HL-60/S4 treated with retinoic acid at 250 ng/mL for 4 days and 3 days (cell line): ENCODE measurements around the gene MGAT5B.

ENCODE experiments used
- in situ Hi-C: fragments of 300-500 bp; cut with MboI; formaldehyde crosslinking; loops from 2 replicates; pipeline ENCODE4 v1.7.0; 2022; ENCODE audit warnings: low sequenced_read_pairs

Gene MGAT5B

GRCh38 chr17:76878568-76878967, 10.4 kb downstream of the MGAT5B start:
- in situ Hi-C loops = no loop called here

DNA sequence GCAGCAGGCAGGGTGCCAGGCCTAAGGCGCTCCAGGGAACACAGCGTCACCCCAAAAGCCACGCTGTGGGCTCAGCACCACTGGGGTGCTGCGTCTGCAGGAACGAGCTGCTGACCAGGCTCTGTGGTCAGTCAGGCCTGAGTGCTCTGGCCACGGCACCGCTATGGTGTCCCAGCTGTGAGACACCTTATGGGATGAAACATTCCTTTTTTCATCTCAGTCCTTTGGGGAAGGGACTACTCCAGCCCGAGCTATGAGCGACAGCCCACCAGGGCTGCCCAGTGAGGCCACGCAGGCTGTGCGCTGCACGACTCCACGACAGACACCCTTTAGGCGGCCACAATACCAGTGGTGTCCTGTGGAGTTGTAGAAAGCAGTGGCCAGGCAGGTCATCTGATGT, 11.1 kb downstream of the MGAT5B start:
- in situ Hi-C loops = no loop called here

DNA sequence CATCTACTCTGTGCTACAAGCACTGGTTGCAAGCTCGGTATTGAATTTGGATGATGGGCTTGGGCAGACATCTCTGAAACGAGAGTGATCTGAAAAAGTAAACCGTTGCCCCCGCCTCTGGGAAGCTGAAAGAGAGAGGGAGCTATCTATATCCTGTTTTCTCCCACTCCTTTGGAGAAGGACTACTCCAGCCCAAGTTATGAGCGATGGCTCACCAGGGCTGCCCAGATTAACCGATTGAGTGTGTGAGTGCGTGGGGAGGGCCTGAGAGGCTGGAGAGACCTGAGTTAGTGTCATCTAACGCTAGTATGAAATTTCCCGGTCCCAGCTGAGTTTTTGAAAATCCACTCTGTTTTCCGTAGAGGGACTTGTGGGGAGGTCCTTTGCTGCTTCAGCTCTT, 11.5 kb downstream of the MGAT5B start:
- in situ Hi-C loops = no loop called here

DNA sequence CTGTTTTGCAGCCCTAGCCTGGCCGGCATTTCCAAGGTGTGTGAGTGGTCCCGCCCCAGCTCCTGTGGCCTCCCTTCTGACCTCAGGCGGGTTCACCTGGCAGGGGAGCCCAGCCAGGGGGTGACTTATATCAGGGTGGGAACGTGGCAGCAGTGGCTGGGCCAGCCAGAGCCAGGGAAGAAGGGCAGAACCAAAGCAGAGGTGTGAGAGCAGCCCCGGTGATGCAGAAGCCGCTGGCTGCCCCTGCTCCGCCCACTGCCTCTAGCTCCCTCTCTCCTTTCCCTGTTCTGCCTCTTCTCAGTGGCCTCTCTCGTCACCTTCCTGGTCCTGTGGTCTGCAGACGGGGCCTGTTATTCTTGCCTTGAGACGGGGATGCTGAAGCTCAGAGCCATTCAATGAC, 12.1 kb downstream of the MGAT5B start:
- in situ Hi-C loops = no loop called here

DNA sequence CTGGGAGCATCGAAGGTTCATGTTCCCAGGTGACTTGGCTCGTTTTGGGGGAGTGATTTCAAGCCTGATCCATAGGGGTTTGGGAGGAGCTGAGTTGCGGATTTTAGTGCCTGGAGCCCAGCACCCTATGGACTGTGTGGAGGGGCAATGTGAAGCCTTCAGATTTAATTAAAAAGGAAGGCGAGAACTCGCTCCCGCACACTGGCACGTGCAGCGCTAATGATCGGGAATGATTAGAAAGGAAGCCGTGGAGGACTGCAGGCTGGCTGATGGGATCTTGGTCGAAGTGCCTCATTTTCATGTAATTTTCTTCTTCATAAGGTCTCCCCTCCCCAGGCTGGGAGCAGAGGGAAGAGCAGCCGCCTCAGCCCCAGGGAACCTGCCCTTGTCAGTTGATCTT, 12.8 kb downstream of the MGAT5B start:
- in situ Hi-C loops = no loop called here

- in situ Hi-C loops = no loop called here
Measured at GRCh38 chr17:76881408-76881807, 13.2 kb downstream of the MGAT5B start.

DNA sequence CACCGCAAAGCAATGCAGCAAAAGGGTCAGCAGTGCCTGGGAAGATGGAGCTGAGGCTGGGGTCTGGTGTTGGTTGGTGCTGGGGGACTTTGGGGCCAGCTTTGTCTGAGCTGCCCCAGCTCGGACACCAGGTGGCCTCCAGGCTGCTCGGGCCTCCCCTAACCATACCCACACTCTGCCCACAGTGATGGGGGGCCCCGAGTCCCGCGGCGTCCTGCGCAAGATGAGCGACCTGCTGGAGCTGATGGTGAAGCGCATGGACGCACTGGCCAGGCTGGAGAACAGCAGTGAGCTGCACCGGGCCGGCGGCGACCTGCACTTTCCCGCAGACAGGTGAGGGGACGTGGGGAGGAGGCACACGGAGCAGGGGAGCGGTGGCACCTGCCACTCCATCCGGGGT, 13.8 kb downstream of the MGAT5B start:
- in situ Hi-C loops = no loop called here

DNA sequence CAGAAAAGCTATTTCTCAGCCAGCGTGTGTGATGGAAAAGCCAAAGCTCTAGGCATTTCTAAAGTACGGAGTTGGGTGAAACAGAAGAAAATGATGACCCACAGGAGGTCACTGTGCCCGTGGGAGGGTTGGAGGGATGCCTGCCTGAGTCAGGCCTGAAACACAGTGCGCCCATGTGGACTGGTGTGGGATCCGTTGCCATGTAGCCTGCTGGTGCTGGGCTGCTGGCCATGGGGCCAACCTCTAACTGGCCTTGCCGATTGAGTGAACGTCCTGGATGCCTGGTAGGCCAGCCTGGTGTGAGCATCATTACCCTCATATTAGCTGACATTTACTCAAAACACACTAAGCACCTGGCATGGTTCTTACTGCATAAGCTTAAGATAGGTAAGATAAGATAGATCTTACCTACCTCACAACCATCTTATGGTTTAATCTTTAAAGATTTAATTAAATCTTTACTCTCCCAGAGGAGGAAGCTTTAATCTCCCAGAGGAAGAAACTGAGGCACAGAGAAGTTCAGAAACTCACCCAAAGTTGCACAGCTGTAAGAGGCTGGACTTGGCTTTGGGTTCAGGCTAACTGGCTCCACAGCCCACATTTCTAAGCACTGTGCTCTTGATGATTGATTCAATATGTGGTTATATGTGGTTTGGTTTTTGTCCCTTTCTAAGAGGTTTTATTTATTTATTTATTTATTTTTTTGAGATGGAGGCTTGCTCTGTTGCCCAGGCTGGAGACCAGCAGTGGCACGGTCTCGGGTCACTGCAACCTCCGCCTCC, 15.7 kb downstream of the MGAT5B start:
- in situ Hi-C loops = no loop called here

DNA sequence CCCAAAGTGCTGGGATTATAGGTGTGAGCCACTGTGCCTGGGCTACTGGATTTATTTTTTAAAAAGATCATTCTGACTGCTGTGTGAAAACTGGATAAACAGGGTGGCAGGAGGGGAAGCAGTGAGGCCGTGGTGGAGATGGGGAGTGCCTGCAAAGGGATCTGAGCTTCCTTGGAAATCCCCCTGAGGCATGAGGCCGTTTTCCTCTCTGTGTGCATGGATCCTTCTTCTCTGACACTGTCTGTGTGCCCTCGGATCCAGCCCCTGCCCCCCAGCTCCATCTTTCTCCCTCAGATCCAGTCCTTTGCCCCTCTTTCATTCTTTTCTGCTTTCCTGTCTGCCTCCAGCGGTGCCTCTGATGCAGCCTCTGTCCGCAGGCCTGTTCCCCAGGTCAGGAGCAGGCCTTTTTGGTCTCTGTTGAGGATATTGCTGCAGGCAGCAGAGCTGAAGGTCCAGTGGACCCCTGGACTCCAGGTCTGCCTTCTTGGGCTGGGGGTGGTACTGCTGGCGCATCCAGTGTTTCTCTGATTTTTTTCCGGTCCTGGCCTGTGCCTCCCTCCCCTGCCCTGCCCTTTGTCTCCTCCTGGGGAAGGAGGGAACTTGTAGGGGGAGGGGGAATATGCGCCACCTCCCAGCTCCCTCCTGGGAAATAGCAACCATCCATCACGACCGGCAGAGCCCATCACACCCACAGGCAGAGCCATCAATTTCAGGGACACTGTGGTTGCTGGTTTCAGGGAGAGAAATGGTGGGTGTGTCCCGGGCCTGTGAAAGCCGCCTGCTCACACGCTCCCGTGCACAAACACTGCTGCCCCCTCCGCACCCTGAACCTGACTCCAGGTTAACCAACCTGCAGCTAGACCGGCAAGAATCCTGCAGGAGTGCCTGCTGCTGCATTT, 17.0 kb downstream of the MGAT5B start:
- in situ Hi-C loops = no loop called here

DNA sequence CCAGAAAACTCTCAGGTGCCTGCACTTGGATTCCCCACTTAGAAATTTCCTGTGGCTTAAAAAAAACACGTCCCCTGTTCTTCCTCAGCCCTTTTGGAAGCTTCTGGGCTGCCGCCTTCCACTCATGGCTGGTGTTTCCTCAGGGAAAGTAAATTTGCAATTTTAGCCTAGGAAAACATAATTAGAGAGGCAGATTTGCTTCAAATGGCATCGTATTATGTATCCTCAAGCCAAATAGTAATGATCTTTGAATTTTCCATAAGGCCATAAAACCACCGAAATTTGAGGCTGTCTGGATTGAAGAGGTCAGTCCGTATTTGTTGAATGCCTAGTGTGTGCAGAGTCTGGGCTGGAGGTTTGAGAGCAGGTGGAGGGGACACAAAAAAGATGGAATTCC, 17.7 kb downstream of the MGAT5B start:
- in situ Hi-C loops = no loop called here

DNA sequence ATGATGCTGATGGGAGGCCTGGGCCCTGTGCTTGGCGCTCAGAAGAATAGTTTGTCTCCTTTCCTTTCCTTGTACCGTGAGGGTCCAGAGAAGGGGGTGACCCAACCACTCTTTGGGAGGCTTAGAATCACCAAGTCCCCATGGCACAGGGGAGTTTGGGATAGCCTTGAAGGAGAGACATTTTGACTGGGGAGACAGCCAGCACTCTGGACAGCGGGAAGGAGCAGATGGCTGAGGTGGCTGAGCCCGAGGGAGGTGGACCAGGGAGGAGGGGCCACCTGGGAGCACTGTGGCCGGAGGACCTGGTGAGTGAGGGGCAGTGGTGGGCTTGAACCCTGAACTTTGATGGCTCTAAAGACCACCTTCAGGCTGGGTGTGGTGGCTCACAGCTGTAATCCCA, 18.2 kb downstream of the MGAT5B start:
- in situ Hi-C loops = no loop called here

- in situ Hi-C loops = no loop called here
Measured at GRCh38 chr17:76887802-76888201, 19.6 kb downstream of the MGAT5B start.

DNA sequence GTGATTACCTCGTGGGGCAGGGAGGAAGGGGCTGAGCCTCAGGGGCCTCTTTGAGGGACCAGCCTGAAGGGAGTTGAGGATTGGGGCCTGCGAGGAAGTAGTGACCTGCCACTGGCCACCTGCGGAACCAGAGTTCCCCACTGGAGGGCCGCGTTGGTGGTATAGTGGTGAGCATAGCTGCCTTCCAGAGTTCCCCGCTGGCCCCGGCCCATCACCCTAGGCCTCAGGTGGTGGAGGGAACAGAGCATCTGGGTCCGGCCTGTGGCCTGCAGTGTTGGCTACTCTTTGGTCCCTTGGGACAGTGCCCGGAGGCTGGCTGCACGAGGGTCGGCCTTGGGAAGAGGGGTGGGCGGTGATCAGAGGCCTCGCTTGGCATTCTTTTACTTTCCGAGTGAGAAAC, 20.5 kb downstream of the MGAT5B start:
- in situ Hi-C loops = no loop called here

DNA sequence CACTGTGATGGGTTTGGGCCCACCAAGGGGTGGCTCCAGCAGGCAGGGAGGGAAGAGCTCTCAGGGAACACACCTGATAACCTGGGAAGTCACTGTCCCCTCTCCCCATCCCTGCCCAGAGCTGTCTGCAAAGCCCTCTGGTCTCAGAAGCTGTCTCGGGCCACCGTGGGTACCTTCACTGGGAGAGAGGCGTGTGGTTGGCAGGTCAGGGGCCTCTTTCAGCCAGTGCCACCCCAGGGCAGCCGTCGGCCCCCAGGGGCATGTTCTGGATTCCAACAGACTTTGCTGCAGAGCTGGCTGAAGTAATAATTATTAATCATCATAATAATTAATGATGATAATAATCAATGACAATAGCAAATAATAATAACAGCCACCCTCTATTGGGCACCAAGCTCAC, 21.1 kb downstream of the MGAT5B start:
- in situ Hi-C loops = no loop called here

- in situ Hi-C loops = no loop called here
Measured at GRCh38 chr17:76892329-76892728, 24.1 kb downstream of the MGAT5B start.

GRCh38 chr17:76893623-76894334, 25.6 kb downstream of the MGAT5B start:
- in situ Hi-C loops = no loop called here

DNA sequence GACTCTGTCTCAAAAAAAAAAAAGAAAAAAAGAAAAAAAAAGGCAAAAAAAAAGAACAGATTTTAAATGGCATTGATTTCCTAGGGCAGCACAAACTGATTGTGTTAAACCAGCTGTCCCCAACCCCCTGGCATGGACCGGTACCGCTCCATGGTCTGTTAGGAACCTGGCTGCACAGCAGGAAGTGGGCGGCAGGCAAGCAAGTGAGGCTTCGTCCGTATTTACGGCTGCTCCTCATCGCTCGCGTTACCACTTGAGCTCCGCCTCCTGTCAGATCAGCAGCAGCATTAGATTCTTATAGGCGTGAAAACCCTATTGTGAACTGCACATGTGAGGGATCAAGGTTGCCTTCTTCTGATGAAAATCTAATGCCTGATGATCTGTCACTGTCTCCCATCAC, 26.6 kb downstream of the MGAT5B start:
- in situ Hi-C loops = no loop called here

- in situ Hi-C loops = no loop called here
Measured at GRCh38 chr17:76897023-76897422, 28.8 kb downstream of the MGAT5B start.

DNA sequence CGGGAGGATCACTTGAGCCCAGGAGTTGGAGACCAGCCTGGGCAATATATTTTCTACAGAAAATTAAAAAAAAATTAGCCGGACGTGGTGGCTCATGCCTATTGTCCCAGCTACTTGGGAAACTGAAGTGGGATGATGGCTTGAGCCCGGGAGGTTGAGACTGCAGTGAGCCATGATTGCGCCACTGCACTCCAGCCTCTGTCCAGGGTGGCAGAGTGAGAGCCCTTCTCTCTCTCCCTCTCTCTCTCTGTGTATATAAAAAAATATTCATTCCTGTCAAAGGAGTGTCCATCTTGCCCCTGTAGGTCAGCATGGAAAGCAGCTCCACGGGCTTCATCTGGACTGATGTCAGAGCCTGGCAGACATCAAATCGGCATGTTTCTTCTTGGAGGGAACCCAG, 31.2 kb downstream of the MGAT5B start:
- in situ Hi-C loops = no loop called here

DNA sequence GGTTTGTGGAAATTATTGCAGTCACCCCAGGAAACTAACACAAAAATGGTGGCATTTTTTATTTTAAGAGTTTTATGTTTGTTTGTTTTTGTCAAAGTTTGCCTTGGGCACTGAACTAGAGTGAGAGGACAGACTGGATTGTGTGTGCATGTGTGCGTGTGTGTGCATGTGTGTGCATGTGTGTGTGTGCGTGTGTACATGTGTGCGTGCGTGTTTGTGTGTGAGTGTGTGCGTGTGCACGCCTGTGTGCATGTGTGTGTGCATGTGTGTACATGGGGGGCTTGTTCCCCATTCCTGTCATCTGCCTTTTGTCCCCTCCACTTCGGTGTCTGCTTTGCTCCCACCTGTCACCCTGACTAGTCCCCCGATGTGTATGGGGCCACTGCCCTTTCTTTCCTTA, 32.5 kb downstream of the MGAT5B start:
- in situ Hi-C loops = no loop called here

DNA sequence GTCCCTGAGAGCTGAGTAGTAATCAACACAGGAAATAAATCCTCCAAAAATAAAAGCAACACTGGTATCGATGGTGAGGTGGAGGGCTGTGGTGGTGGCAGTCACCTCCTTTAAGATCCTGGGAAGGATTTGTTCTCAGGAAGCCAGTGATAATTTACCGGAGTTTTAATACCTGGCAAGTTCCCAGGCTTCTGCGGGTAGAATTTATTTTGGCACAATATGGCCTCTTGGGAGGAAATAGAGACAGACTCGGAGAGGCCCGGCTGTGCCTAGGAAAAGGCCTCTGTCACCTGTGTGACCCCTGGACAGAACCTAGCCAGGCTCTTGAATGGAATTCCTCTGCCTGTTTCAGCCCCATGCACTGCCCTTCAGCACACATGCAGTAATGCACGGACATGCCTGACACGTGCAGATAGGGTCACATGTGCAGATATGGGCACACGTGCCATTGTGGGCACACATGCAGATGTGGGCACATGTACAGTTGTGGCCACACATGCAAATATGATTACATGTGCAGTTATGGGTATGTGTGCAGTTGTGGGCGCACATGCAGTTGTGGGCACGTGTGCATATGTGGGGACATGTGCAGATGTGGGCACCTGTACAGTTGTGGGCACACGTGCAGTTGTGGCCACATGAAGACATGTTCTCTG, 33.5 kb downstream of the MGAT5B start:
- in situ Hi-C loops = no loop called here
